Measurements from ENCODE around the gene GPS2. TPM values are rescaled to one million over a fixed set of nuclear protein-coding genes. Genes with fewer than 3 reads are reported as not detected.

GPS2 gene
- 20.7 to 54.1 TPM (median 24.7 TPM) in 3 replicates for polyA plus RNA-seq
- 58.5 TPM for polyA plus RNA-seq (2011; ENCODE audit: low read depth)
- polyA plus RNA-seq (2011; cell fraction: cytosol; rRNA removed) = 32.2 and 40.0 TPM in 2 replicates
- polyA plus RNA-seq (2011; cell fraction: nucleus; rRNA removed) = 47.1 and 50.6 TPM in 2 replicates
- 34.3 and 42.9 TPM in 2 replicates for polyA plus RNA-seq (2012; ENCODE audit: low replicate concordance)
- 32.9 to 79.9 TPM (median 35.9 TPM) in 3 replicates for polyA minus RNA-seq
- 21.3 TPM for polyA minus RNA-seq (2011; cell fraction: cytosol; rRNA and poly(A)+ RNA removed)
- 9.5 and 11.7 TPM in 2 replicates for polyA minus RNA-seq (2011; cell fraction: nucleus; rRNA and poly(A)+ RNA removed)

GRCh38 chr17:7314719-7315569 lies at the start of gene GPS2:
Gene GPS2, minus strand, starts transcription at chr17:7315360. Its CDS starts 308 bp downstream, at chr17:7315052.
- peaks cover 37 to 64% of the 10 kb centered on the region in 2 experiments for H3K36me3 ChIP-seq (ENCODE audit: control insufficient read depth in 2 of 2, extremely low read depth in 1 of 2, insufficient read depth in 2 of 2, low read length in 2 of 2)
- no peaks in the 10 kb centered on the region for H3K9me3 ChIP-seq (ENCODE audit: control insufficient read depth, low read depth, low read length)
- DNase-seq (ENCODE audit: low read depth, low spot score) = no peak
- H3K4me1 ChIP-seq (ENCODE audit: control insufficient read depth, extremely low read depth, insufficient read depth, low read length) = peaks cover 36% of the 10 kb centered on the region
- peak within 1 kb of the TSS; percentile 73 to 92 (median 79) for H3K4me3 ChIP-seq (ENCODE audit: control insufficient read depth in 2 of 3, extremely low read depth in 1 of 3, insufficient read depth in 2 of 3, low read depth in 1 of 3, low read length in 3 of 3)
- TF ChIP-seq CTCF (optimal IDR thresholded peaks at IDR 0.05 in 1 of 3, IDR thresholded peaks at IDR 0.05 in 1 of 3, conservative IDR thresholded peaks at IDR 0.05 in 1 of 3; ENCODE audit: extremely low read depth in 1 of 3, insufficient read depth in 2 of 3, low read length in 3 of 3) (no peak), EZH2 (IDR thresholded peaks at IDR 0.05; ENCODE audit: low read length) (no peak)
- peak within 1 kb of the TSS; percentile 77 for H3K9ac ChIP-seq (ENCODE audit: control insufficient read depth, extremely low read depth, insufficient read depth, low read length)
- peaks cover 34% of the 10 kb centered on the region for H4K20me1 ChIP-seq (ENCODE audit: control insufficient read depth, extremely low read depth, insufficient read depth, low read length)
- H2AFZ ChIP-seq (ENCODE audit: control insufficient read depth, low read length) = peak within 1 kb of the TSS; percentile 12
- H3K79me2 ChIP-seq (ENCODE audit: control insufficient read depth, insufficient read depth, low read length) = peaks cover 37% of the 10 kb centered on the region
- peak; percentile 9 for FAIRE-seq
- H3K27ac ChIP-seq (ENCODE audit: control insufficient read depth, insufficient read depth, low read length) = peak within 1 kb of the TSS; percentile 53
- no peaks in the 10 kb centered on the region for H3K27me3 ChIP-seq (ENCODE audit: control insufficient read depth, extremely low read depth, insufficient read depth, low read length)
- H3K4me2 ChIP-seq (ENCODE audit: control insufficient read depth, extremely low read depth, insufficient read depth, low read depth, low read length) = peak within 1 kb of the TSS; percentile 88
- peaks cover 8% of the 10 kb centered on the region for H3K9me1 ChIP-seq (ENCODE audit: control insufficient read depth, extremely low read depth, insufficient read depth, low read length)
- dilution Hi-C loops (cut with MboI; ENCODE audit: extremely low pct_ligation_motif_present, low sequenced_read_pairs) = no loop called here

- DNase-seq (ENCODE audit: low read depth, low spot score) = no peak
- dilution Hi-C loops (cut with MboI; ENCODE audit: extremely low pct_ligation_motif_present, low sequenced_read_pairs) = no loop called here
- no peaks in the 10 kb centered on the region for H3K36me3 ChIP-seq (ENCODE audit: control insufficient read depth in 2 of 2, extremely low read depth in 1 of 2, insufficient read depth in 2 of 2, low read length in 2 of 2)
- H4K20me1 ChIP-seq (ENCODE audit: control insufficient read depth, extremely low read depth, insufficient read depth, low read length) = no peaks in the 10 kb centered on the region
- H3K4me2 ChIP-seq (ENCODE audit: control insufficient read depth, extremely low read depth, insufficient read depth, low read depth, low read length) = no peak overlapping the region
- no peak overlapping the region for H3K27ac ChIP-seq (ENCODE audit: control insufficient read depth, insufficient read depth, low read length)
- H3K4me3 ChIP-seq (ENCODE audit: control insufficient read depth in 2 of 3, extremely low read depth in 1 of 3, insufficient read depth in 2 of 3, low read depth in 1 of 3, low read length in 3 of 3) = no peak overlapping the region
- H3K27me3 ChIP-seq (ENCODE audit: control insufficient read depth, extremely low read depth, insufficient read depth, low read length) = no peaks in the 10 kb centered on the region
- H3K9me3 ChIP-seq (ENCODE audit: control insufficient read depth, low read depth, low read length) = no peaks in the 10 kb centered on the region
- no peaks in the 10 kb centered on the region for H3K9me1 ChIP-seq (ENCODE audit: control insufficient read depth, extremely low read depth, insufficient read depth, low read length)
- H3K9ac ChIP-seq (ENCODE audit: control insufficient read depth, extremely low read depth, insufficient read depth, low read length) = no peak overlapping the region
- H2AFZ ChIP-seq (ENCODE audit: control insufficient read depth, low read length) = no peak overlapping the region
- no peaks in the 10 kb centered on the region for H3K79me2 ChIP-seq (ENCODE audit: control insufficient read depth, insufficient read depth, low read length)
- no peak for FAIRE-seq
- peaks cover 12% of the 10 kb centered on the region for H3K4me1 ChIP-seq (ENCODE audit: control insufficient read depth, extremely low read depth, insufficient read depth, low read length)
- TF ChIP-seq EZH2 (IDR thresholded peaks at IDR 0.05; ENCODE audit: low read length) (no peak), CTCF (optimal IDR thresholded peaks at IDR 0.05 in 1 of 3, IDR thresholded peaks at IDR 0.05 in 1 of 3, conservative IDR thresholded peaks at IDR 0.05 in 1 of 3; ENCODE audit: extremely low read depth in 1 of 3, insufficient read depth in 2 of 3, low read length in 3 of 3) (no peak)
Measured at GRCh38 chr17:7363311-7363710, 48.2 kb upstream of the GPS2 start.

All from keratinocyte (primary cell).